HG03442 (cell line): ENCODE data around the gene SPRY2.

Experiments
- ATAC-seq: cut with Tn5 transposase; IDR thresholded peaks from one replicate; pipeline ENCODE4 v1.9.1; 2021; ENCODE audit warnings: mild to moderate bottlenecking, moderate library complexity; ENCODE audit not compliant: unreplicated experiment

Gene SPRY2

GRCh38 chr13:80341101-80341755, at the start of gene SPRY2:
Gene SPRY2 (minus strand): TSS chr13:80341126. CDS start chr13:80337705, 3,421 bp downstream.
- ATAC-seq, result peak; percentile 51

GRCh38 chr13:80390338-80390737, 49.4 kb upstream of the SPRY2 start:
- ATAC-seq, result no peak

- no peak for ATAC-seq
These were observed 48.4 kb upstream of the SPRY2 start for GRCh38 chr13:80389073-80390038.

GRCh38 chr13:80388506-80388905, 47.6 kb upstream of the SPRY2 start:
- no peak for ATAC-seq

GRCh38 chr13:80386592-80386991, 45.7 kb upstream of the SPRY2 start:
- ATAC-seq, result no peak

GRCh38 chr13:80386002-80386401, 45.1 kb upstream of the SPRY2 start:
- no peak for ATAC-seq

- ATAC-seq, result no peak
These were observed 41.6 kb upstream of the SPRY2 start for GRCh38 chr13:80382576-80382975.

- ATAC-seq, result no peak
These were observed 38.3 kb upstream of the SPRY2 start for GRCh38 chr13:80379245-80379644.

- ATAC-seq, result no peak
These were observed 35.6 kb upstream of the SPRY2 start for GRCh38 chr13:80376554-80376953.

- no peak for ATAC-seq
These were observed 34.0 kb upstream of the SPRY2 start for GRCh38 chr13:80374901-80375300.

GRCh38 chr13:80374444-80374843, 33.5 kb upstream of the SPRY2 start:
- no peak for ATAC-seq

GRCh38 chr13:80371840-80372509, 31.0 kb upstream of the SPRY2 start:
- ATAC-seq, result no peak

GRCh38 chr13:80367473-80367872, 26.5 kb upstream of the SPRY2 start:
- ATAC-seq, result no peak

- no peak for ATAC-seq
These were observed 23.1 kb upstream of the SPRY2 start for GRCh38 chr13:80363890-80364503.

- no peak for ATAC-seq
These were observed 21.6 kb upstream of the SPRY2 start for GRCh38 chr13:80362481-80362880.

GRCh38 chr13:80361883-80362327, 21.0 kb upstream of the SPRY2 start:
- peak; percentile 74 for ATAC-seq

- no peak for ATAC-seq
These were observed 20.4 kb upstream of the SPRY2 start for GRCh38 chr13:80361298-80361697.

GRCh38 chr13:80360453-80360800, 19.5 kb upstream of the SPRY2 start:
- no peak for ATAC-seq

GRCh38 chr13:80359778-80360452, 19.0 kb upstream of the SPRY2 start:
- ATAC-seq, result no peak

- ATAC-seq, result no peak
These were observed 18.5 kb upstream of the SPRY2 start for GRCh38 chr13:80359414-80359777.
